ENCODE measurements around the gene KCNIP4. TPM values are rescaled to one million over a fixed set of nuclear protein-coding genes. Genes with fewer than 3 reads are reported as not detected.

KCNIP4 gene
- total RNA-seq, 1 donor from 2014 or later: not detected

- Histone ChIP-seq H3K4me3 (no peak overlapping the region), H3K27ac (no peak overlapping the region), H3K36me3 (no peaks in the 10 kb centered on the region), H3K4me1 (peaks cover 5% of the 10 kb centered on the region), H3K9me3 (no peaks in the 10 kb centered on the region), H3K27me3 (ENCODE audit: low read depth) (no peaks in the 10 kb centered on the region)
- peak; percentile 70 for TF ChIP-seq CTCF (IDR thresholded peaks at IDR 0.05)
- DNase-seq: peak; percentile 47
- ATAC-seq: peak; percentile 86 to 87
- intact Hi-C loops (cut with DNase I): no loop called here
These were observed 1175.2 kb downstream of the KCNIP4 start for GRCh38 chr4:20773144-20773997.

GRCh38 chr4:20764366-20764992, 1184.1 kb downstream of the KCNIP4 start:
- TF ChIP-seq CTCF (IDR thresholded peaks at IDR 0.05): no peak
- Histone ChIP-seq H3K27me3 (ENCODE audit: low read depth) (no peaks in the 10 kb centered on the region), H3K36me3 (no peaks in the 10 kb centered on the region), H3K4me3 (no peak overlapping the region), H3K9me3 (no peaks in the 10 kb centered on the region), H3K27ac (no peak overlapping the region), H3K4me1 (no peaks in the 10 kb centered on the region)
- no peak for DNase-seq
- intact Hi-C loops (cut with DNase I): no loop called here
- no peak for ATAC-seq

GRCh38 chr4:20761826-20762225, 1186.7 kb downstream of the KCNIP4 start:
- Histone ChIP-seq H3K36me3 (no peaks in the 10 kb centered on the region), H3K27ac (no peak overlapping the region), H3K4me3 (no peak overlapping the region), H3K9me3 (no peaks in the 10 kb centered on the region), H3K4me1 (no peaks in the 10 kb centered on the region), H3K27me3 (ENCODE audit: low read depth) (no peaks in the 10 kb centered on the region)
- intact Hi-C loops (cut with DNase I): no loop called here
- ATAC-seq (no peak), DNase-seq (no peak)
- no peak for TF ChIP-seq CTCF (IDR thresholded peaks at IDR 0.05)

DNA sequence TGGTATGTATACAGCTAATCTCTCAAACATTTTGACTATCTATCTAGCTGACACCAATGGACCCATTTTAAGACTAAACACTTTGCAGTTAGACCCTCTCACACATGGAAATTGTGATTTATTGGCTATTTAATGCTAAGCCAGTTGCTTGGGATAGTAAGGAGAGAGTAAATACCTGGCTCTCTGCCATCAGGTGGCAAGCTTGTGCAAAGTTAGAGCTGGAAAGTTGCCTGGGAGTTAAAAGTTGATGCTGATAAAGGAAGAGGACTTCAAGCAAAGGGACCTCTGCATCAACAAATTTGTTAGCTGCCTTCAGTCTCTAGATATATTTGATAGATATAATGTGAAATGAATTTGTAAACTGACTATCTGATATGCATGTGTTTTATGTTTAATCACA, 1187.2 kb downstream of the KCNIP4 start:
- no peak for TF ChIP-seq CTCF (IDR thresholded peaks at IDR 0.05)
- no peaks in the 10 kb centered on the region for H3K9me3 ChIP-seq
- H3K27me3 ChIP-seq (ENCODE audit: low read depth): no peaks in the 10 kb centered on the region
- no peaks in the 10 kb centered on the region for H3K36me3 ChIP-seq
- no peak overlapping the region for H3K4me3 ChIP-seq
- intact Hi-C loops (cut with DNase I): no loop called here
- H3K4me1 ChIP-seq: no peaks in the 10 kb centered on the region
- no peak overlapping the region for H3K27ac ChIP-seq
- ATAC-seq (no peak), DNase-seq (no peak)

DNA sequence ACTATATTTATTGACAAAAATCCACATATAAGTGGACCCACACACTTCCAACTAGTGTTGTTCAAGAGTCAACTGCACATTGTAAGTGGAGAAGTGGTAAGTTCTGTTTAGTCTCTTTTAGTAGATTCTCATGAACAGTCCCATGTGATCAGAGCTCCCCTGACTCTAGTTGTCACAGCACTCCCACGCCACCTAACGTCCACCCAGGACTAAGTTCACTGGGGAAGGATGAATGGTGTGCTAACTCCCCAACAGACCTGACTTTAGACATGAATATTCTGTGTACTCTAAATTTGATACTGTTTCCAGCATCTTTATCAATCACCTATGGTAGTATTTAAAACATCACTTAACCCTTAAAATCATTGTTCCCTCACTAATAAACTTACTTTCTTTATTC, 1188.5 kb downstream of the KCNIP4 start:
- TF ChIP-seq CTCF (IDR thresholded peaks at IDR 0.05): no peak
- H3K27me3 ChIP-seq (ENCODE audit: low read depth): no peaks in the 10 kb centered on the region
- H3K4me3 ChIP-seq: no peak overlapping the region
- ATAC-seq (no peak), DNase-seq (no peak)
- H3K27ac ChIP-seq: no peak overlapping the region
- H3K36me3 ChIP-seq: no peaks in the 10 kb centered on the region
- H3K4me1 ChIP-seq: no peaks in the 10 kb centered on the region
- intact Hi-C loops (cut with DNase I): no loop called here
- no peaks in the 10 kb centered on the region for H3K9me3 ChIP-seq

Data from lower lobe of right lung (tissue), 2 donors.